GM12873 (cell line): ENCODE results near the gene ATOH7.

Experiments used
- TF ChIP-seq, protein P1 (sequence below): IDR thresholded peaks from 2 replicates; pipeline ENCODE4 v1.5.1; 2012; ENCODE audit warnings: low read depth, mild to moderate bottlenecking, moderate library complexity, low read length, control low read depth; ENCODE audit not compliant: insufficient read depth; ENCODE audit errors: missing control alignments

The ATOH7 gene

DNA sequence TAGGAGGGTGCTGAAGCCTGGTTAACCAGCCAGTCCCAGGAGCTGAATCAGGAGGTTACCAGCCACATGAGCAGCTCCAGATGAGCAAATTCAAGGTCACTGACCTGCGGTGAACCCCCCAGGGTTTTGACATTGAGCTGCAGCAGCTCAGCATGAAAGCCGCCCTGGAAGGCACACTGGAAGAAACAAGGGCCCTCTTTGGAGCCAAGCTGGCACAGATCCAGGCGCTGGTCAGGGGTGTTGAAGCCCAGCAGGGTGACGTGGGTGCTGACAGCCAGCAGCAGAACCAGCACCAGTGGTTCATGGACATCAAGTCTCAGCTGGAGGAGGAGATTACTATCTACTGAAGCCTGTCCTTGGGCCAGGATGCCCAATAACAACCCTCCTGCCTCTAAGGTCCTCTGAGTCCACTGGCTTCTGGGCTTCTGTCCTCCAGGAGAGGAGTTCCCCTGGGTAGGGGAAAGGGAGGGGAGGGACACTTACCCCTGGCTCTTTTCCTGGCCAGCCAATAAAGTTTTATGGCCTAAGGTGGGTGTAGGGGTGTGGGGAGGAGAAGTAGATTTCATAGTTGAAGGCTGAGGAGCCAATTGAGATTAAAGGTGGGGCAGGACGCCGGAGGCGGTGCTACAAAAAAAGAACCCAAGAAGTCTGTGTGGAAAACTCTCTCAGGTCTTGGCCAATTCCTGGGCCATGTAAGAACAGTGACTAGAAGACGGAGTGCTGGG is 29.4 kb upstream of the ATOH7 start:
- TF ChIP-seq, protein P1, sequence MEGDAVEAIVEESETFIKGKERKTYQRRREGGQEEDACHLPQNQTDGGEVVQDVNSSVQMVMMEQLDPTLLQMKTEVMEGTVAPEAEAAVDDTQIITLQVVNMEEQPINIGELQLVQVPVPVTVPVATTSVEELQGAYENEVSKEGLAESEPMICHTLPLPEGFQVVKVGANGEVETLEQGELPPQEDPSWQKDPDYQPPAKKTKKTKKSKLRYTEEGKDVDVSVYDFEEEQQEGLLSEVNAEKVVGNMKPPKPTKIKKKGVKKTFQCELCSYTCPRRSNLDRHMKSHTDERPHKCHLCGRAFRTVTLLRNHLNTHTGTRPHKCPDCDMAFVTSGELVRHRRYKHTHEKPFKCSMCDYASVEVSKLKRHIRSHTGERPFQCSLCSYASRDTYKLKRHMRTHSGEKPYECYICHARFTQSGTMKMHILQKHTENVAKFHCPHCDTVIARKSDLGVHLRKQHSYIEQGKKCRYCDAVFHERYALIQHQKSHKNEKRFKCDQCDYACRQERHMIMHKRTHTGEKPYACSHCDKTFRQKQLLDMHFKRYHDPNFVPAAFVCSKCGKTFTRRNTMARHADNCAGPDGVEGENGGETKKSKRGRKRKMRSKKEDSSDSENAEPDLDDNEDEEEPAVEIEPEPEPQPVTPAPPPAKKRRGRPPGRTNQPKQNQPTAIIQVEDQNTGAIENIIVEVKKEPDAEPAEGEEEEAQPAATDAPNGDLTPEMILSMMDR: no peak

DNA sequence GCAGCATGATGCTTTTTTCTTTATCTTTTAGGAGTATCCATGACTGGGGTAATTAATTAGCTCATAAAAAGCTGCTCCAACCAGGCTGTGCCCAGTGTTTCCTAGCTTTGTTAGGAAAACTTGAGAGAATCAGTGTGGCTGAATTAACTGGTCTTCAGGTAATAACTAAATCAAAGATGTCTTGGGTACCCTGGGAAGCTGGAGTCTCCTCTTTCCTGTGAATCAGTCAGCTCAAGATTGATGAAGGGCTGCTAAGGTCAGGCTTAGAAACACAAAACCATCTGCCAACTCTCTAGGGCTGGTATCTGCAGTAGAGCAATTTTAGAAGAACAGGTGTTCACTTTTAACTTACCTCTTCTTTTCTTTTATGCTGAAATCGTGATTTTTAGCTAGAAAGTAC is 21.4 kb upstream of the ATOH7 start:
- TF ChIP-seq, protein P1: no peak

DNA sequence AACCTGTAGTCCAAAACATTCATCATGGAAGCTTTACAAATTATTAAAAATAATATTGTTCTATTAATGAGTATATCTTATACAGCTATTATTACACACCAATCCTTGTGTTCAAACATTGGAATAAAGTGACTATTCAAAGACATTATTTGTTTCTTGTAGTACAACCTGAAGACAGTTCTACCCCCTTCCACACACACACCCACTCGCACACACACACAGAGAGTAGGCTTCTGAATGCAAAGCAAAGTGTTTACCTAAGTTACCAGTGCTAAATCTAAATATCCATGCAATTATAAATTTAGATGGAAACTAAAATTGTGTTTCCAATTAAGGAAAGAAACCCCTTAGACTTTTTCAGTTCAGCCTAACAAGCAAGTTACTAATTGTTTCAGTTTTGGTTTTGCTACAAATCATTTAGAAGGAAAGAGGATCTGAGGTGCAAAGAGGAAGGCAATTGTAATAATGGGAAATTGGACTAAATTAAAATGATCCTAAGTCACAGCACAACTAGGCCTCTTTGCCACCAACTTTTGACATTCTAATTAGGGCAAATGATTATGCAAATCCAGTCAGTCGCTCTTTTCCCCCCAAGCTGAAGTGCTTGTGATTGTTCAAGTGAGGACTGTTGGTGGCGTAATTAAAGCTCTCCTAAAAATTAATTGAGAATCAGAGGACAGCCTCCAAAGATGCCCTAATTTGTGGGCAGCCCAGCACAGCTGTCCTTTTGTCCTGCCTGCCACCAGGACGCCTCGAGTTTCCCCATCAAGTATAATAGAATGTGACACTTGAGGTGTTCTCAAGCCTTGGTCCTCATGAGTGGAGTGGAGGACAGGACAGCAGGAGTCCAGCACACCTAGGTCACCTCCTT is 19.9 kb upstream of the ATOH7 start:
- TF ChIP-seq, protein P1: no peak

DNA sequence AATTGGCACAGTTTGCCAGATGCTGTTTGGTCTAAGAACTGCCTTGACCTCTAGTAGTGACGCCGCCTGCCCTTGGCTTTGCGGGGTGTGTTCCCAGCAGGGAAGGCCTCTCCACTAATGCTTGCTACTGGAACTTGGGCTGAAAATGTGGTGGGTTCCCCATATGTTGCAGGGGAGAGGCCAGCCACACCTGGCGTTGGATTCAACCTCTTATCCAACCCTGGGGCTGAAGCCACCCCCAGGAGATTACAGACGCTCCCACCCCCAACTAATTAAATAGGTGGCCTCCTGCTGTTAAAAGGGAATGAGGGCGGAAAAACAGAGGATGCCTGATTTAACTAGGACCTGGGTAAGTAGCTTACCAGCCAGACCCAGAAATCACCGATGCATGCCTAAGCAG is 19.2 kb upstream of the ATOH7 start:
- TF ChIP-seq, protein P1: no peak

DNA sequence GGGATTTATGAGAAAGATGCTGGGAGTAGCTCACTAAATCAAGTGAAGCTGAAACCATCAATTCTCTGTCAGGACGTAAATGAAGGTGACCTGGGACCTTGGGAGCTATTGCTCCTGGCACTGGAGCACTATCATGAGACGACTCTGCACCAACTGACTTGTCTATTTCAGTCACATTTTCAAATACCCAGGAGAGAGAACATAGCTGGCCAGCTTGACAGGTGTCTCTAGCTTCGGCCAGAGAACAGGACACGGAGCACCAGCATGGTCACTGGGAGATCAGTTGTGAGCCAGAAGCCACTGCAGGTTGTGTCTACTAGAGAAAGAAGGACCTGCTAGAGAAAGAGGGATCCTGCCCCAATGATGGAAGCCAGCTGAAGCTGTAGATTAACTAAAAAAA is 17.4 kb upstream of the ATOH7 start:
- TF ChIP-seq, protein P1: no peak

DNA sequence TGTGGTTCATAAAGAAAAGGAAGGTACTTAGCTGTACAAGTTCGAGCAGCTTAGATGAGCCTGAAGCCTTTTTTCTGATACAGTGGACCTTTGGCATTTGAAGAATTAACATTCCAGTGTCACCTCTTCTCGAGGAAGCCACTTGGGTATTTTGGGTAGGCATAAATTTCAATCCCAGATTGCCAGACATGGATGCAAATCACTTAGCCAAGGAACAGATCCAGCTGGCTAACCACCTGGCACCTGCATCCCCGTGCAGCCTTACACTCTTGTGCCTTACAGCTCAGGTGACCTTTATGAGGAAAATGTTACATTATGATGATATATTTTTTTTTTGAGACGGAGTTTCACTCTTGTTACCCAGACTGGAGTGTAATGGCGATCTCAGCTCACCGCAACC is 16.0 kb upstream of the ATOH7 start:
- TF ChIP-seq, protein P1: no peak

DNA sequence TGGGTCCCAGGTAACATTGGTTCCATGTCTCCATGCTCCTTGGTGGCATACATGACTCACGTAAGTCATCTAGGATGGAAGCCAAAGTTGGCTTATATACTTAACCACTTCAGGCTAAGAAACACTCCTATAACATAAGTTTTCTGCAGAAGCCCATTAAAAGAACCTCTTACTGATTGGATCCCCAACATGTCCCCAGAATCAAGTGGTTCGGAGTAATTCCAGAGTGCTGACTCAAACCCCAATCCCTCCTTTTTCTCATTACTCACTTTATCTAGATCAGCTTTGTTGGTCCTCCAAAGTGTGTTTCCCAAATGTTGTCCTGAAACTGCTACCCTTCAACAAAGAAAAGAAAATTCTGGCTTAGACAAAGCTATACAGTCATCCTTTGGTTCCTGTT is 10.1 kb upstream of the ATOH7 start:
- TF ChIP-seq, protein P1: no peak
